Trophoblast cell (in vitro differentiated cells and primary cell): Measurements from ENCODE around the gene CD40.

Experiments used
- DNase-seq, 2 donors: peaks; one replicate each; pipeline ENCODE4 v3.0.0-alpha.2; 2016
- H2AFZ ChIP-seq: 2 replicates; pipeline ENCODE4 v1.6.1; 2013; ENCODE audit warnings: low read length, moderate library complexity, mild to moderate bottlenecking; ENCODE audit not compliant: insufficient read depth, poor library complexity
- H2AK5ac ChIP-seq: 2 replicates; pipeline ENCODE4 v1.6.1; 2013; ENCODE audit warnings: mild to moderate bottlenecking, low read length
- H2BK120ac ChIP-seq: 2 replicates; pipeline ENCODE4 v1.6.1; 2013; ENCODE audit warnings: low read length, mild to moderate bottlenecking, moderate library complexity; ENCODE audit not compliant: insufficient read depth, poor library complexity
- H2BK12ac ChIP-seq: 2 replicates; pipeline ENCODE4 v1.6.1; 2013; ENCODE audit warnings: mild to moderate bottlenecking, low read length, moderate library complexity
- H2BK5ac ChIP-seq: 2 replicates; pipeline ENCODE4 v1.6.1; 2013; ENCODE audit warnings: low read length, low read depth, moderate library complexity, mild to moderate bottlenecking; ENCODE audit not compliant: poor library complexity
- H3K14ac ChIP-seq: 2 replicates; pipeline ENCODE4 v1.6.1; 2013; ENCODE audit warnings: mild to moderate bottlenecking, low read length
- H3K18ac ChIP-seq: 2 replicates; pipeline ENCODE4 v1.6.1; 2013; ENCODE audit warnings: mild to moderate bottlenecking, low read length
- H3K23ac ChIP-seq: 2 replicates; pipeline ENCODE4 v1.6.1; 2013; ENCODE audit warnings: low read length
- H3K27ac ChIP-seq: 2 replicates; pipeline ENCODE4 v1.5.1; 2013; ENCODE audit warnings: low read depth, mild to moderate bottlenecking, inconsistent platforms, low read length, moderate library complexity
- H3K27me3 ChIP-seq: 2 replicates; pipeline ENCODE4 v1.6.1; 2013; ENCODE audit warnings: inconsistent platforms, mild to moderate bottlenecking, low read length, moderate library complexity; ENCODE audit not compliant: insufficient read depth
- H3K36me3 ChIP-seq, 2 experiments: 1 replicate in 1 of 2; 2 replicates in 1 of 2; pipeline ENCODE4 v1.6.1; 2013; ENCODE audit warnings: low read length in 2 of 2, mild to moderate bottlenecking in 2 of 2, moderate library complexity in 1 of 2; ENCODE audit not compliant: insufficient read depth in 2 of 2, control insufficient read depth in 1 of 2
- H3K4ac ChIP-seq: 2 replicates; pipeline ENCODE4 v1.6.1; 2013; ENCODE audit warnings: low read depth, mild to moderate bottlenecking, low read length, moderate library complexity
- H3K4me1 ChIP-seq, 2 experiments: 1 replicate in 1 of 2; 2 replicates in 1 of 2; pipeline ENCODE4 v1.6.1; 2013; ENCODE audit warnings: low read length in 2 of 2, mild to moderate bottlenecking in 2 of 2, moderate library complexity in 1 of 2; ENCODE audit not compliant: insufficient read depth in 2 of 2, control insufficient read depth in 1 of 2
- H3K4me2 ChIP-seq: 2 replicates; pipeline ENCODE4 v1.6.1; 2013; ENCODE audit warnings: inconsistent platforms, mild to moderate bottlenecking, low read length, moderate library complexity
- H3K4me3 ChIP-seq: 2 replicates; pipeline ENCODE4 v1.5.1; 2013; ENCODE audit warnings: mild to moderate bottlenecking, low read depth, low read length, inconsistent platforms
- H3K79me1 ChIP-seq: one replicate; pipeline ENCODE4 v1.6.1; 2013; ENCODE audit warnings: low read length
- H3K79me2 ChIP-seq: 2 replicates; pipeline ENCODE4 v1.6.1; 2013; ENCODE audit warnings: low read length, mild to moderate bottlenecking; ENCODE audit not compliant: control insufficient read depth, insufficient read depth, poor library complexity
- H3K9ac ChIP-seq: 2 replicates; pipeline ENCODE4 v1.6.1; 2013; ENCODE audit warnings: mild to moderate bottlenecking, low read length
- H3K9me3 ChIP-seq: 2 replicates; pipeline ENCODE4 v1.6.1; 2013; ENCODE audit warnings: low read depth, mild to moderate bottlenecking, control low read depth, inconsistent platforms, low read length; ENCODE audit not compliant: insufficient read depth
- H4K12ac ChIP-seq: 2 replicates; pipeline ENCODE4 v1.6.1; 2013; ENCODE audit warnings: low read depth, mild to moderate bottlenecking, low read length, moderate library complexity
- H4K8ac ChIP-seq: 2 replicates; pipeline ENCODE4 v1.6.1; 2013; ENCODE audit warnings: low read depth, mild to moderate bottlenecking, low read length, moderate library complexity
- H4K91ac ChIP-seq: one replicate; pipeline ENCODE4 v1.6.1; 2013; ENCODE audit warnings: low read depth, mild to moderate bottlenecking, low read length, moderate library complexity
- WGBS: extraction: QIAGEN DNeasy Blood & Tissue Kit; methylation state at CpG from one replicate; pipeline ENCODE4 v1.1.7; 2013; ENCODE audit warnings: missing lambda C conversion rate; ENCODE audit not compliant: insufficient read length, insufficient coverage; ENCODE audit errors: extremely low coverage; 5-methylcytosine and 5-hydroxymethylcytosine counted together

CD40 gene

DNA sequence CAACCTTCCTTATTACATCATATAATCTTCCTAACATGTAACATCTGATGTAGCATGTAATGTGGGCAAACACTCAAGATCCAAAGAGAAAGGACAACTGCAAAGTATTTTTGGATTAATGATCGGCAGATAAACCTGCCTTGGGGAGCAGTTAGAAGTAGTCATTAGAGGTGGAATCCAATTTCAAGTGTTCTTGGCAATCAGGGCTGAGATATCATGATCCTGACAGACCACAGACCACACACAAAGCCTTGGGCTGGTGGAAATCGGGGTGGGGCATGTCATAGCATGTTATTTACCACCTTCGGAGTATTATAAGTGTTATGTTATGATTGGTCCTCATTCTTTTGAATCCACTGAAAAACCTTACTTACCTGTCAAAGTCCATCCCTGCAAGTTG, 44.7 kb upstream of the CD40 start:
- DNase-seq: no peak
- no peak overlapping the region for H3K9ac ChIP-seq
- no peak overlapping the region for H3K23ac ChIP-seq
- no peak overlapping the region for H3K4me2 ChIP-seq
- no peaks in the 10 kb centered on the region for H3K79me2 ChIP-seq
- H3K27me3 ChIP-seq: no peaks in the 10 kb centered on the region
- no peak overlapping the region for H3K18ac ChIP-seq
- H3K4me3 ChIP-seq: no peak overlapping the region
- H4K8ac ChIP-seq: no peak overlapping the region
- H2BK12ac ChIP-seq: no peak overlapping the region
- H2AFZ ChIP-seq: no peak overlapping the region
- no peaks in the 10 kb centered on the region for H3K79me1 ChIP-seq
- H3K27ac ChIP-seq: no peak overlapping the region
- no peaks in the 10 kb centered on the region for H3K4me1 ChIP-seq
- no peak overlapping the region for H2BK120ac ChIP-seq
- H3K14ac ChIP-seq: no peak overlapping the region
- H2AK5ac ChIP-seq: no peak overlapping the region
- WGBS: no CpG with 5 or more reads among the region's 3 CpGs
- no peaks in the 10 kb centered on the region for H3K9me3 ChIP-seq
- H3K4ac ChIP-seq: no peak overlapping the region
- peaks cover 8 to 26% of the 10 kb centered on the region in 2 experiments for H3K36me3 ChIP-seq
- no peak overlapping the region for H4K12ac ChIP-seq
- no peak overlapping the region for H4K91ac ChIP-seq
- no peak overlapping the region for H2BK5ac ChIP-seq

DNA sequence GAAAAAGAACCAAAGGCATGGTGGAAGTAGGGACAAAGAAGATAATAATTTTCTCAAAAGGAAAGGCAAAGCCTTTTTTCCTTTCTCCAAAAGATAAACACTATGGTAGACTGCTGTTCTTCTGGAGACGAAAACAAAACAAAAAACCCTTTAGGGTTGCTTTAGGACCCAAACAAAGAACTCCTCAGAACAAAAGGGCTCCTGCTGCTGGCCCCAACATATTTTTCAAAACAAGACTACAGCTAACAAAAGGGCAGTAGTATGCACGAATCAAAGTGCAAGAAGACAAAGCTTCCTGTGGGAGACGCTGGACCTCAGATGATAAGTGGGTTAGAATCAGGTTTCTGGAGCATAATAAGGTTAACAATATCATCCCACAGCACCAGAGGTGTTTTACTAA, 44.1 kb upstream of the CD40 start:
- Histone ChIP-seq H2BK12ac (no peak overlapping the region), H3K4me1 (no peaks in the 10 kb centered on the region), H3K14ac (no peak overlapping the region), H3K4ac (no peak overlapping the region), H4K8ac (no peak overlapping the region), H2BK5ac (no peak overlapping the region), H3K9ac (no peak overlapping the region), H2AK5ac (no peak overlapping the region), H4K12ac (no peak overlapping the region), H3K27me3 (no peaks in the 10 kb centered on the region), H3K79me2 (no peaks in the 10 kb centered on the region), H2AFZ (no peak overlapping the region), H3K4me2 (no peak overlapping the region), H2BK120ac (no peak overlapping the region), H3K36me3 (peaks cover 11 to 31% of the 10 kb centered on the region in 2 experiments), H4K91ac (no peak overlapping the region), H3K4me3 (no peak overlapping the region), H3K9me3 (no peaks in the 10 kb centered on the region), H3K27ac (no peak overlapping the region), H3K23ac (no peak overlapping the region), H3K79me1 (no peaks in the 10 kb centered on the region), H3K18ac (no peak overlapping the region)
- DNase-seq: no peak
- WGBS: no CpG with 5 or more reads among the region's 3 CpGs

DNA sequence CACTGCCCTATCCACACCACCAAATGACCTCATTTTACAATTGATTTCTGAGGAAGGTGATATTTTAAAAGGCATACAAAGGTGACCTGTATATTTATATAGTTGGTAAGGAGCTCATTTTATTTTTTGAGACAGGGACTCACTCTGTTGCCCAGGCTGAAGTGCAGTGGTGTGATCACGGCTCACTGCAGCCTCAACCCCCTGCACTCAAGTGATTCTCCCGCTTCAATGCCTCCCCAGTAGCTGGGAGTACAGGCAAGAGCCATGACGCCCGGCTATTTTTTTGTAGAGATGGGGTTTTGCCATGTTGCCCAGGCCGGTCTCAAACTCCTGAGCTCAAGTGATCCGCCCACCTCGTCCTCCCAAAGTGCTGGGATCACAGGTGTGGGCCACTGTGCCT, 41.3 kb upstream of the CD40 start:
- H2AK5ac ChIP-seq: no peak overlapping the region
- no peak overlapping the region for H3K27ac ChIP-seq
- no CpG with 5 or more reads among the region's 7 CpGs for WGBS
- no peak overlapping the region for H3K23ac ChIP-seq
- H3K14ac ChIP-seq: no peak overlapping the region
- H3K4me1 ChIP-seq: no peaks in the 10 kb centered on the region
- H2AFZ ChIP-seq: no peak overlapping the region
- H4K12ac ChIP-seq: no peak overlapping the region
- no peak overlapping the region for H2BK120ac ChIP-seq
- no peak overlapping the region for H3K9ac ChIP-seq
- no peak for DNase-seq
- H4K8ac ChIP-seq: no peak overlapping the region
- H3K36me3 ChIP-seq: peaks cover 5 to 27% of the 10 kb centered on the region in 2 experiments
- no peak overlapping the region for H3K4me2 ChIP-seq
- no peak overlapping the region for H4K91ac ChIP-seq
- H3K9me3 ChIP-seq: no peaks in the 10 kb centered on the region
- no peaks in the 10 kb centered on the region for H3K27me3 ChIP-seq
- H3K18ac ChIP-seq: no peak overlapping the region
- no peaks in the 10 kb centered on the region for H3K79me2 ChIP-seq
- H2BK5ac ChIP-seq: no peak overlapping the region
- no peak overlapping the region for H3K4me3 ChIP-seq
- no peak overlapping the region for H3K4ac ChIP-seq
- no peaks in the 10 kb centered on the region for H3K79me1 ChIP-seq
- H2BK12ac ChIP-seq: no peak overlapping the region

DNA sequence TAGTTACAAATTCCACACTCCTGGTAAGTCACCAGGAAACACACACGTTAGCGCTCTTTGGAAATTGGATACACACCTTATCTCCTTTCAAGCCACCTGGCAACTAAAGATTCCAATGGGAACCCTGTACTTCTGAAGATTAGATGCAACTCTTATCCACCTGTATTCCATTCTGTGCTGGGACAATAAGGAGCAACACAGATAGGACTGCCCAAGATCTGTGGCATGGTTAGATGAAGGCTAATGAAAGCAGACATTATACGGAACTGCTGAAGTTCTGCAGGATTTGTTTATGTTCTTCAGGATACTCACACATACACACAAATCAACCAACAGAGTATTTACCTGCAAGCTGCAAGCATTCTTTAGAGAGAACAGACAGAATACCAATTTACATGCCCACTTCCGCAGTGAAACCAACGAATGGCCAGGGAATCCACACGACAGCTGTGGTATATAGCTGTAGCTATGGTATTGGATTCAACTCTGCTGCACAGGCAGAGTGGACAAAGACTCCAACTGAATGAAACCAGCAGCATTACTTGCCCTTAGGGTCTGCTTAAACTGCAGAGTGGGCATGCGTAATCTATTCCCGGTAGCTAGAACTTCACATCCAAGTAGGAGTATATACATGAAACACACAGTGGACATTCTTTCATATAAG, 40.3 kb upstream of the CD40 start:
- no peak overlapping the region for H2BK12ac ChIP-seq
- no peaks in the 10 kb centered on the region for H3K79me1 ChIP-seq
- H3K4me3 ChIP-seq: no peak overlapping the region
- H2AK5ac ChIP-seq: no peak overlapping the region
- H3K9ac ChIP-seq: no peak overlapping the region
- H3K14ac ChIP-seq: no peak overlapping the region
- H3K36me3 ChIP-seq: peaks cover 5 to 27% of the 10 kb centered on the region in 2 experiments
- no peak overlapping the region for H3K18ac ChIP-seq
- H3K23ac ChIP-seq: no peak overlapping the region
- no peak overlapping the region for H2BK120ac ChIP-seq
- H4K8ac ChIP-seq: no peak overlapping the region
- H4K91ac ChIP-seq: no peak overlapping the region
- DNase-seq: no peak
- H3K79me2 ChIP-seq: no peaks in the 10 kb centered on the region
- no CpG with 5 or more reads among the region's 8 CpGs for WGBS
- H2AFZ ChIP-seq: no peak overlapping the region
- H2BK5ac ChIP-seq: no peak overlapping the region
- no peaks in the 10 kb centered on the region for H3K9me3 ChIP-seq
- H3K4me1 ChIP-seq: no peaks in the 10 kb centered on the region
- no peaks in the 10 kb centered on the region for H3K27me3 ChIP-seq
- H3K4ac ChIP-seq: no peak overlapping the region
- H3K4me2 ChIP-seq: no peak overlapping the region
- H3K27ac ChIP-seq: no peak overlapping the region
- no peak overlapping the region for H4K12ac ChIP-seq
